ENCODE data around the gene PRR5L.

Gene PRR5L

GRCh38 chr11:36328966-36329673 lies 33.0 kb downstream of the PRR5L start:
- no peak for DNase-seq

GRCh38 chr11:36330411-36330810 lies 34.3 kb downstream of the PRR5L start:
- no peak for DNase-seq

GRCh38 chr11:36333468-36333867 lies 37.4 kb downstream of the PRR5L start:
- no peak for DNase-seq

- no peak for DNase-seq
Measured at GRCh38 chr11:36333897-36334296, 37.8 kb downstream of the PRR5L start.

- DNase-seq: no peak
Measured at GRCh38 chr11:36339888-36340287, 43.8 kb downstream of the PRR5L start.

- DNase-seq: no peak
Measured at GRCh38 chr11:36340897-36341296, 44.8 kb downstream of the PRR5L start.

- no peak for DNase-seq
Measured at GRCh38 chr11:36341915-36342314, 45.8 kb downstream of the PRR5L start.

GRCh38 chr11:36342327-36342726 lies 46.2 kb downstream of the PRR5L start:
- no peak for DNase-seq

- no peak for DNase-seq
Measured at GRCh38 chr11:36343436-36343835, 47.3 kb downstream of the PRR5L start.

GRCh38 chr11:36345084-36345511 lies 49.0 kb downstream of the PRR5L start:
- no peak for DNase-seq

GRCh38 chr11:36345535-36346141 lies 49.5 kb downstream of the PRR5L start:
- DNase-seq: no peak

GRCh38 chr11:36346562-36347383 lies 50.7 kb downstream of the PRR5L start:
- no peak for DNase-seq

GRCh38 chr11:36347384-36347906 lies 51.4 kb downstream of the PRR5L start:
- DNase-seq: no peak

GRCh38 chr11:36349351-36350136 lies 53.5 kb downstream of the PRR5L start:
- DNase-seq: no peak

GRCh38 chr11:36350137-36350513 lies 54.0 kb downstream of the PRR5L start:
- no peak for DNase-seq

- peak; percentile 83 for DNase-seq
Measured at GRCh38 chr11:36352922-36353321, 56.8 kb downstream of the PRR5L start.

- no peak for DNase-seq
Measured at GRCh38 chr11:36354221-36355003, 58.3 kb downstream of the PRR5L start.

- no peak for DNase-seq
Measured at GRCh38 chr11:36356201-36356600, 60.1 kb downstream of the PRR5L start.

GRCh38 chr11:36357831-36358230 lies 61.7 kb downstream of the PRR5L start:
- no peak for DNase-seq

- no peak for DNase-seq
Measured at GRCh38 chr11:36358436-36358835, 62.3 kb downstream of the PRR5L start.

GRCh38 chr11:36360318-36360717 lies 64.2 kb downstream of the PRR5L start:
- no peak for DNase-seq
